HG03342 (cell line): ENCODE measurements around the gene OR4Q3.
"Not testable (repeated sequence)": the region's sequence is repeated elsewhere in the genome, so short reads cannot be mapped to it uniquely, and the experiment has no call there.

ENCODE experiments used
- ATAC-seq: cut with Tn5 transposase; IDR thresholded peaks from one replicate; pipeline ENCODE4 v1.9.1; 2021; ENCODE audit warnings: mild to moderate bottlenecking, moderate library complexity; ENCODE audit not compliant: unreplicated experiment

OR4Q3 gene

DNA sequence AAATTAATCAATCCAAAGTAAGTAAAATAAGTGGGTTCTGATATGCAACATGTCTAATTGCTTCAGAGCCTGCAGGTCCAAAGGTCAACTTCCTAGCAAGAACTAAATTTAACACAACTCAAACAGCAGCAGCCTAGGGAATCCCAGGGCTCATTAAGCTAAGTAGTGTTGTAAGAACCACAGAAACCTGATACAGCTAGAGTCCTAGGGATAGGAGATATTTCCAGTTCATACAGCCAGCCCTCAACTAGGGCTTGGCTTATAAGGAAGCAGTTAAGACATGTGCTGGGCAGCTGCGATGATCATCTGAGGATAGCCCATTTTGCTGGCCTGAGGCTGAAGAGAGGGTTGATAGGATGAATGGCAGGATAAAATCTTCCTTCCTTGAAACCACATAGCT is at the start of gene OR4Q3:
Gene OR4Q3, plus strand, starts transcription at position 316 of the 400 bp plus-strand sequence.
- ATAC-seq, result no peak

DNA sequence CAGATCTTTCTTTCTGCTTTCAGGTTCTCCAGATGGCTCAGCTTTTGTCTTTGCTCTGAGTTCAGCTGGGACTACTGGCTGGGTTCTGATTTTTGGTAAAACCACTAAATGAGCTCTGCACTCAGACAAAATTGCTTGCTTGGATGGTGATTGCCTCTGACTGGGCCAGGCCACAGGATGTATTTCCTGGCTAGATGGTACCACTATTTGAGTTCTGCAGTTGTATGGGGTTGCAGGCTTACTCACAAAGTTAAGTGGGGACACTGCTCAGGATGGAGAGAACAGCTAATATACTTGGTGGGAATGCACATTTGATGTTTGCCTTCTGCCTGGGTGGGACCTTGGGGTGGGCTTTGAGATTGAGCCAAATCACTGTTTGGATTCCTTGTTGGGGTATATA is 14.0 kb upstream of the OR4Q3 start:
- no peak for ATAC-seq

DNA sequence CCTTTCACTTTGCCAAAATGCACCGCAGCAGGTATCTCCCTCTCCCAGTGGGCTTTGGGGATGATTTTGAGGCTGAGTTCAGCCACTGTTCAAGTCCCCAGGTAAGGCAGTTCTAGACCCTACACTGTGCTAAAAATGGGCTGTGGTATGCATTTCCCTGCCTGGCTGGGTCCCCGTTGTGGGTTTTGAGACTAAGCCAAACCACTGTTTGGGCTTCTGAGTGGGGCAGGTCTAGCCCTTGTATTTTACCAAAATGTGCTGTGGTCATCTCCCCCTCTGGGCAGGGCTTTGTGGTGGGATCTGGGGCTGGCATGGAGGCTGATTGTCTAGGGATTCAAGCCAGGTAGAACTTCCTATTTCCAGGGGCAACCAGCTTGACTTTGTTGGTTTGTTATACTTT is 13.6 kb upstream of the OR4Q3 start:
- ATAC-seq, result no peak

DNA sequence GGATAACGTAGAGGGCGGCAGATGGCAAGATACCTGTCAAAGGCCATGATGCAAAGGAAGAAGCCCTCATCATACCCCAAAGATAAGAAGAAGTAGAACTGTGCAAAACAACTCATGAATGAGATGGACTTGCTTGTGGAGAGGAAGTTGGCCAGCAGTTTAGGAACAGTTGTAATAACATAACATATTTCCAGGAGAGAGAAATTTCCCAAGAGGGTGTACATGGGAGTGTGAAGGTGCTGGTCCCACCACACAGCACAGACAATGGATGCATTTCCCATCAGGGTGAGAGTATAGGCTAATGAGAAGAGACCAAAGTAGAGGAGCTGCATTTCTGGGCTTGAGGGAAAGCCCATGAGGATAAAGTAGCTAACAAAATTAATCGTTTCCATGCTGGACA is 9.5 kb upstream of the OR4Q3 start:
- not testable (repeated sequence) for ATAC-seq

DNA sequence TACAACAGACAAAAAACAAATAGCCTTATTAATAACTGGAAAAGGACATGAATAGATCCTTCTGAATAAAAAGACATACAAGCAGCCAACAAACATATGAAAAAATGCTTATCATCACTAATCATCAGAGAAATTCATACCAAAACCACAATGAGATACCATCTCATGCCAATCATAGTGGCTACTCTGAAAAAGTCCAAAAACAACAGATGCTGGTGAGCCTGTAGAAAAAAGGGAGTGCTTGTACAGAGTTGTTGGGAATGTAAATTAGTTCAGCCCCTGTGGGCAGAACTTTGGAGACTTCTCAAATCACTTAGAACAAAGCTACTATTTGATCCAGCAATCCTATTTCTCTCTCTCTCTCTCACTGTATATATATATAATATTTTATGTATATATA is 8.9 kb downstream of the OR4Q3 start:
- ATAC-seq, result not testable (repeated sequence)

DNA sequence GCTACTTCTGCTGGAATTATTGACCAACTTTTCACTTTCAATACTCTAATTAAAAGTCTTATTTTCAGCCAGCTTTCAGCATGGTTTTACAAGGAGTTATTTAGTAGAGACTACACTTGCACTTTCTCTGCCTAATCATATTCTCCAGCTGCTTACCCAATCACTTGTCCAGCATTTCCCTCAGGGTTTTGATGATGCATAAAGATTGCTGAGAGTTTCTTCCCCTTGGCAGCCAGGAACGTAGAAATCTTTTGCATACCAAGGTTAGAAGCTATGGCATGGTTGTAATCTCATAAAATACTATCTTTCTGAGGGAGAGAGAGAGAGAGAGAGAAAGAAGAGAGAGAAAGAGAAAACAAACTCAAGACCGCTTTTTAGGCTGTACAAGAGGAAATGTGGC is 10.8 kb downstream of the OR4Q3 start:
- no peak for ATAC-seq

DNA sequence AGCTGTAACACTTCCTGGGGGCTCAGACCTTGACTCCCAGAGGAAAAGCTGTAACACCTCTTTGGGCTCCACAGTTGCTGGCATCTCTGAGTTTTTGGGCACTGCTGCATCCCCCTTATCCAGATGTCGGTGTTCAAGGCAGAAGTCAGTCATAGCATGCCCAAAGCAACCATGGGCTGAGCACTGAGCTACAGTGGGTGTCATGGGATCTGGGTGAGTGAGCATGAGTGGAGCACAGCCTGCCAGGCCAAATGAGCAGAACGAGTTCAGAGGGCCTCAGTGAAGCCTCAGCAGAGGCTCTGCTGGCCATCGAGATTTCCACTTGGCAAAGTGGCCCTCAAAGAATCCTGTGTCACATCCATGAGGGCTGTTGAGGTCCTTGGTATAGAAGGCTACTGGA is 28.1 kb downstream of the OR4Q3 start:
- ATAC-seq, result not testable (repeated sequence)

DNA sequence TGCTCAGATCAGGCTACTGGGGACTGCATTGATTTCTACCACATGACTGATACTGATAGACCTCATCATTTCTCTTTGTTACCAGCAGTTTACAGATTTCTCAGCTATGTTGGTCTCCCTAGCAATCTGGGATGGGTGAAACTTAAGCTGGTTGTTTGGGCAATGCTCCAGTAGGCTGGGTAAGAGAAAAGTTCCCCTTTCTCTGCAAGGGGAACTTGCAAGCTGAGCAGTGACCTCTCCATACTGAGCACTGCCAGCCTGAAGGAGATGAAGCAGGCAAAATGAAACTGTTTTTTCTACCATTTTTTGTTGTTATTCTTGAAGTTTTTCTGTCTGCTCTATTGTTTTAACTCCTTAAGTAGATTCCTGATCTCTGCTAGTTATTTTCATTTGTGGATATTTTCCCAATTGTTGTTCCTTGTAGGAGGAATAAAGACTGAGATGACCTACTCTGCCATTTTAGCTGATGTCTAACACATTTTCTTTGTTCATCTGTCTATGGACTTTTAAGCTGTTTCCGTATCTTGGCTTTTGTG is 28.6 kb downstream of the OR4Q3 start:
- no peak for ATAC-seq

DNA sequence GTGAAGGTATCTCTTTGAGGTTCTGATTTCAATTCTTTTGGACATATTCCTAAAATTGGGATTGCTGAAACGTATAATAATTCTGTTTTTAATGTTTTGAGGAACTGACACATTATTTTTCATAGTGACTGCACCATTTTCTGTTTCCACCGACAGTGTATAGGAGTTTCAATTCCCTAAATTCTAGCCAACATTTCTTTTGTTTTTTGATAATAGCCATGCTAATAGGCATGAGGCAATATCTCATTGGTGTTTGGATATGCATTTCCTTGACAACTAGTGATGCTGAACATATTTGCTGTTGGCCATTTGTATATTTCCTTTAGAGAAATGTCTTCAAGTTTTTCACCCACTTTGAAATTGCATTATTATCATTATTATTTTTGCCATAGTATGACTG is 29.1 kb downstream of the OR4Q3 start:
- not testable (repeated sequence) for ATAC-seq

DNA sequence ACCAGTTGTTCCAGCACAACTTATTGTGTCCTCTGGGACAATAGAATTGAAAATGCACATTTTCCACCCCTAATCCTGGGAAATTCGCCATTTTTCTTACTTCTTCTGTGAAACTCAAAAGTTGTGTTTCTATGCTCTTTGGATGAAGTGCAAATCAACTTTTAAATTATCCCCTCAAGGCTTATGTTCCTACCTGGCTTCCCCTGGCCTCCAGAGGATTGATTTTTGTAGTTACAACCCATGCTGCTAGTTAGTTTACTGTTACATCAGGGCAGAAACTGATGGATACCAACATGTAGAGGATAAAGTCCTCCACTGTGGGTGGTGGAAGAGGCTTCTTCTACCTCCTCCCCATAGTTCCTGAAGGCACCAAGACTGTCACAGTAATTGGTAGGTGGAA is 29.8 kb downstream of the OR4Q3 start, which contains the start of gene OR4M1:
Gene OR4M1, plus strand, starts transcription at position 301 of the 400 bp plus-strand sequence. CDS start 6,819 bp downstream, outside the sequence.
- ATAC-seq, result not testable (repeated sequence)

DNA sequence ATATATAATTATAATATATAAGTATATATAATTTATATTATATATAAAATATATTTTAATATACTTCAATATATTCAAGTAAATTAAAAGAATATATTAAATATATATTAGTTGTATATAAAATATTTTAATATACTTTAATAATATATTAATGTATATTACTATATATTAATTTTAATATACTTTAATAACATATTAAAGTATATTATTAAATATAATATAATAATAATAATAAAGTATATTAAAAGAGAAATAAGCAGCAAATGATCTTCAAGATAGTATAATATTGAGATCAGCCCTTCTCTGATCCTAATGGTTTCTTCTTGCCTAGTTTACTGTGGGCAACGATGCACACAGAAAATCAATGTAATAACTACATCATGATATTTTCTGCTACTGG is 32.2 kb downstream of the OR4Q3 start:
- ATAC-seq, result no peak

DNA sequence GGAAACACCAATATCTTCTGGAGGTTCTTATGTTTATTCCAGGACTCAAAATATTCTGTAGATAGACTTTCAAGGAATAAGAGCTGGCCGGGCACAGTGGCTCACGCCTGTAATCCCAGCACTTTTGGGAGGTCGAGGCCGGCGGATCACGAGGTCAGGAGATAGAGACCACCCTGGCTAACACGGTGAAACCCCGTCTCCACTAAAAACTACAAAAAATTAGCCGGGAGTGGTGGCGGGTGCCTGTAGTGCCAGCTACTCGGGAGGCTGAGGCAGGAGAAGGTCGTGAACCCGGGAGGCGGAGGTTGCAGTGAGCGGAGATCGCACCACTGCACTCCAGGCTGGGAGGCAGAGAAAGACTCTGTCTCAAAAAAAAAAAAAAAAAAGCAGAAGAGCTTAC is 42.5 kb downstream of the OR4Q3 start:
- not testable (repeated sequence) for ATAC-seq

DNA sequence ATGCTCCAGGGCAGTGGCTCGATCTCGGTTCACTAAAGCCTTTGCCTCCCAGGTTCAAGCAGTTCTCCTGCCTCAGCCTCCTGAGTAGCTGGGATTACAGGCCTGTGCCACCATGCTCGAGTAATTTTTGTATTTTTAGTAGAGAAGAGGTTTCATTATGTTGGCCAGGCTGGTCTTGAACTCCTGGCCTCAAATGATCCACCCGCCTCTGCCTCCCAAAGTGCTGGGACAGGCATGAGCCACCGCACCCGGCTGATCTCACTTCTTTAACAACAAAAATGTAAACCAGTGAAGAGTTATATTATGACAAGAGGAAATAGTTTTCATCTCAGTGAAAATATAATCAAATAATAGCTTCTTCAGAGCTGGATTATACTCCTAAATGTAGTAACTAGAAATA is 43.9 kb downstream of the OR4Q3 start:
- ATAC-seq, result not testable (repeated sequence)

DNA sequence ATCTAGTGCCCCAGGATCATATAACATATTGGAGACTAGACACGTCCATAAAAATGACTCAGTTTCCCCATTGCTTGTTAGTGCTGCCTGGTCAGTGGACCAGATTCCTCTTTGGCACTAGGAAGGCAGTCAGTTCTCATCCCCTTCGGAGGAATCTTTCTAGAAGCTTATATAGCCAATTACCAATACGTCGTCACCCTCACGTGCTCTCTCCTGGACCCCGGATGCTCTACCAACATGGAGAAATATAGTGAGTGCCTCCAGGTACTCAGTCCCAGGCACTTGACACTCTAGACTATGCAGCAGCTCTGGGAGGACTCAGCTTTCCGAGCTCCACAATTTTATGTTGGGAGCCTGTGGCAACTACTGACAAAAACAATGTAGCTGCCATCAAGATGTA is 44.8 kb downstream of the OR4Q3 start:
- ATAC-seq, result not testable (repeated sequence)

DNA sequence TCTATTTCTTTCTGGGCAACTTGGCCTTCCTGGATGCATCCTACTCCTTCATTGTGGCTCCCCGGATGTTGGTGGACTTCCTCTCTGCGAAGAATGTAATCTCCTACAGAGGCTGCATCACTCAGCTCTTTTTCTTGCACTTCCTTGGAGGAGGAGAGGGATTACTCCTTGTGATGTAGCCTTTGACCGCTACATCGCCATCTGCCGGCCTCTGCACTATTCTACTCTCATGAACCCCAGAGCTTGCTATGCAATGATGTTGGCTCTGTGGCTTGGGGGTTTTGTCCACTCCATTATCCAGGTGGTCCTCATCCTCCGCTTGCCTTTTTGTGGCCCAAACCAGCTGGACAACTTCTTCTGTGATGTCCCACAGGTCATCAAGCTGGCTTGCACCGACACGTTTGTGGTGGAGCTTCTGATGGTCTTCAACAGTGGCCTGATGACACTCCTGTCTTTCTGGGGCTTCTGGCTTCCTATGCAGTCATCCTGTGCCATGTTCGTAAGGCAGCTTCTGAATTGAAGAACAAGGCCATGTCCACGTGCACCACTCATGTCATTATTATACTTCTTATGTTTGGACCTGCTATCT is 53.2 kb downstream of the OR4Q3 start:
- not testable (repeated sequence) for ATAC-seq
